Upper lobe of left lung (tissue), 4 donors: ENCODE results near the gene PRKAB2.

Source experiments
- CTCF ChIP-seq, 6 experiments: fragments of 450-650 bp in 4 of 6; fragments of 200-600 bp in 2 of 6; sonication (generic) in 2 of 6; IDR thresholded peaks; one replicate each; pipeline ENCODE4 v1.5.1; 2016 to 2019; ENCODE audit warnings: antibody characterized with exemption in 6 of 6
- POLR2A ChIP-seq, 4 donors: fragments of 450-650 bp; IDR thresholded peaks; one replicate each; pipeline ENCODE4 v1.5.1; 2016 to 2017; ENCODE audit warnings: antibody characterized with exemption in 4 of 4, mild to moderate bottlenecking in 2 of 4
- POLR2AphosphoS5 ChIP-seq, 2 donors: sonication (generic); formaldehyde crosslinking; IDR thresholded peaks; one replicate each; pipeline ENCODE4 v1.5.1; 2017; ENCODE audit warnings: antibody characterized with exemption in 2 of 2

DNA sequence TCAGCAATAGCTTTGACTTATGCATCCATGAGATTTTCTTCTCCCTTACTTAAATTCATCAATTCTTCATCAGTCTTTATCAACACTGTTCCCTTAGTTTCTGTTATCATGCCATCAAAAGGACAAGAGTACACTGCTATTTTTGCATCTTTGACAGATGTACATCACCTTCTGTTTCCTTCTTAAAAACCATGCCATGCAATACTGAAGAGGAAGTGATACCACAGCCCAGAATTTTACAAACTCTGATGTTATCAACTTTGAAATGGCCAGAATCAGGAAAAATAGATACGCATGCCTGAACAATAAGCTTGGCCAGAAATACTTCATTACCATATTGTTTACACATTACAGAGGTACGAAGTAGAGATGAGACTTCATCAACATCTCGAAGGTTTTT, 31.8 kb upstream of the PRKAB2 start:
- TF ChIP-seq POLR2AphosphoS5 (IDR thresholded peaks at IDR 0.05) (no peak), CTCF (IDR thresholded peaks at IDR 0.05) (no peak), POLR2A (IDR thresholded peaks at IDR 0.05) (no peak)
